HFFc6 (cell line): ENCODE measurements around the gene PHLDB2. TPM values are rescaled to one million over a fixed set of nuclear protein-coding genes. Genes with fewer than 3 reads are reported as not detected.

ENCODE experiments used
- DNase-seq: peaks from one replicate; pipeline ENCODE4 v3.0.0-alpha.2; 2018
- H3K27ac Mint-ChIP-seq: 2 replicates; pipeline ENCODE4 v1.8.0; 2020; ENCODE audit warnings: mild to moderate bottlenecking, mixed read lengths
- H3K27me3 Mint-ChIP-seq: 2 replicates; pipeline ENCODE4 v1.8.0; 2021; ENCODE audit warnings: mild to moderate bottlenecking, moderate library complexity, mixed read lengths; ENCODE audit not compliant: insufficient read depth
- H3K36me3 Mint-ChIP-seq: 2 replicates; pipeline ENCODE4 v1.8.0; 2021; ENCODE audit warnings: low read depth, mixed read lengths
- H3K4me1 Mint-ChIP-seq: 2 replicates; pipeline ENCODE4 v1.8.0; 2020; ENCODE audit warnings: low read depth, mixed read lengths
- H3K4me3 Mint-ChIP-seq: 2 replicates; pipeline ENCODE4 v1.8.0; 2020; ENCODE audit warnings: mild to moderate bottlenecking, moderate library complexity, mixed read lengths
- H3K9me3 Mint-ChIP-seq: 2 replicates; pipeline ENCODE4 v1.8.0; 2020; ENCODE audit warnings: mild to moderate bottlenecking, mixed read lengths
- total RNA-seq, 6 experiments: library from RNA; stranded (reverse); fragmentation: NEBNext Ultra II Directional; extraction: Animal tissue kit (Norgen Biotek cat#: 25700); gene quantifications; 2 replicates in 1 of 6; 3 replicates in 5 of 6; pipeline ENCODE4 v1.2.3, GENCODE V29; 2021
- TF ChIP-seq, protein P1 (sequence below): fragments of 200-600 bp; sonication (generic); IDR thresholded peaks from 2 replicates; pipeline ENCODE4 v1.5.0; 2021; ENCODE audit warnings: antibody characterized with exemption, mild to moderate bottlenecking

PHLDB2 gene
- total RNA-seq, 6 experiments from 2014 or later, result 35.4 to 55.9 (median 37.6) TPM

DNA sequence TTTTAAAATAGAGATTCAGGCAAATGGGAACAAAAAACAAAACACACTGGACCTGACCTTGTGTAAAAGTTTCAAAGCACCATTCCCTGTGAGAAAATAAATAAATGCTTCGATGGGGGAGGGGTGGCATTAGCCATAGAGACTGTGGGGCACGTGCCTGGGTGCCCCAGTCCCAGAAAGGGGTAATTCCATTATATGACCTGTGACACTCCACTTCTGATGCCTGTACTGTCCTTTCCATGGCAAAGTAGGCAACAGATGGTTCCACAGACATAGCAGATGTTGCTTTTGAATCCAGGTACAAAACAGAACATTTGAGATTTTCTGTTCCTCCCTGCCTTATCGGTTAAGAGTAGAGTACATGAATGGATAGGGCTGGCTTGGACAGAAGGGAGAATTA is 3.9 kb downstream of the PHLDB2 start:
- peak overlapping the region; percentile 18; the same call in 1 of the 2 replicates for H3K4me3 Mint-ChIP-seq
- H3K36me3 Mint-ChIP-seq, result peaks cover 10% of the 10 kb centered on the region; the same call in 1 of the 2 replicates
- no peaks in the 10 kb centered on the region for H3K9me3 Mint-ChIP-seq
- DNase-seq, result no peak
- TF ChIP-seq, protein P1, sequence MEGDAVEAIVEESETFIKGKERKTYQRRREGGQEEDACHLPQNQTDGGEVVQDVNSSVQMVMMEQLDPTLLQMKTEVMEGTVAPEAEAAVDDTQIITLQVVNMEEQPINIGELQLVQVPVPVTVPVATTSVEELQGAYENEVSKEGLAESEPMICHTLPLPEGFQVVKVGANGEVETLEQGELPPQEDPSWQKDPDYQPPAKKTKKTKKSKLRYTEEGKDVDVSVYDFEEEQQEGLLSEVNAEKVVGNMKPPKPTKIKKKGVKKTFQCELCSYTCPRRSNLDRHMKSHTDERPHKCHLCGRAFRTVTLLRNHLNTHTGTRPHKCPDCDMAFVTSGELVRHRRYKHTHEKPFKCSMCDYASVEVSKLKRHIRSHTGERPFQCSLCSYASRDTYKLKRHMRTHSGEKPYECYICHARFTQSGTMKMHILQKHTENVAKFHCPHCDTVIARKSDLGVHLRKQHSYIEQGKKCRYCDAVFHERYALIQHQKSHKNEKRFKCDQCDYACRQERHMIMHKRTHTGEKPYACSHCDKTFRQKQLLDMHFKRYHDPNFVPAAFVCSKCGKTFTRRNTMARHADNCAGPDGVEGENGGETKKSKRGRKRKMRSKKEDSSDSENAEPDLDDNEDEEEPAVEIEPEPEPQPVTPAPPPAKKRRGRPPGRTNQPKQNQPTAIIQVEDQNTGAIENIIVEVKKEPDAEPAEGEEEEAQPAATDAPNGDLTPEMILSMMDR, result no peak
- H3K27me3 Mint-ChIP-seq, result peaks cover 2% of the 10 kb centered on the region
- peaks cover 74% of the 10 kb centered on the region for H3K4me1 Mint-ChIP-seq
- H3K27ac Mint-ChIP-seq, result peak overlapping the region; percentile 90

DNA sequence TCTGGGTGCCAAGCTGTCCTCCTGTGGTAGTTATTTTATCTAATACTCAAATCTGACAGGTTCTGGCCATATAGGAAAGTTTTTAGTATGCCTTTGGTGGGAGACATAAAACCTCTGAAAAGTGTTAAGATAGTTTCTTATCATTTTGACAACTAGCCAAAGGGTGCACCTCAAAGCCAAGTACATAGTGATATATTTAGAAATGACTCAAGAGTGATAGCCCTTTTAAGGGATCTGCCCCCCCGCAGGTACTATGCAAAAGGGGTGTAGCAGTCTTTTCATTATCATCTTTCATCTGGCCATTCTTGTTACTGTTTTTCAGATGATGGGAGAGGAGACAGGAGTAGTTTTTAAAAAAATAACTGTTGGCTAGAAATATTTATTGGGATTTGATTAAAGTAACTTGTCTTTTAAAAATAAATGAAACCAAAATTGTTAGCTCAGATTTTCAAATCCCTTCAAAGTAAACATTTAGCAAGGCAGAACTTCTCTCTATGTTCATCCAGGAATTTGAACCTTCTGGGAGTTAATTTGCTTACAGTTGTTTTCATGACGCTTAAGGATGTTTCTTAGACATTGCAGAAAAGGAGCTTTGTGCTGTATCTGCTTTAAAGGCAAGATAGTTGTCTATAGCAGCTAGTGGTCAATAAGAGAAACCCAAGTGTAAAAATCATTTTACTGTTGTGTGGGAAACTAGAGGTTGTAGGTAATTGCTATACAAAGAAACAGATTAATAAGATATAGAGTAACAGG is 5.1 kb downstream of the PHLDB2 start:
- Mint-ChIP-seq H3K27me3 (peaks cover 2% of the 10 kb centered on the region), H3K9me3 (no peaks in the 10 kb centered on the region), H3K4me3 (peak overlapping the region; percentile 73), H3K27ac (peak overlapping the region; percentile 90), H3K36me3 (peaks cover 10% of the 10 kb centered on the region; the same call in 1 of the 2 replicates), H3K4me1 (peaks cover 78% of the 10 kb centered on the region)
- TF ChIP-seq, protein P1, result no peak
- DNase-seq, result no peak

DNA sequence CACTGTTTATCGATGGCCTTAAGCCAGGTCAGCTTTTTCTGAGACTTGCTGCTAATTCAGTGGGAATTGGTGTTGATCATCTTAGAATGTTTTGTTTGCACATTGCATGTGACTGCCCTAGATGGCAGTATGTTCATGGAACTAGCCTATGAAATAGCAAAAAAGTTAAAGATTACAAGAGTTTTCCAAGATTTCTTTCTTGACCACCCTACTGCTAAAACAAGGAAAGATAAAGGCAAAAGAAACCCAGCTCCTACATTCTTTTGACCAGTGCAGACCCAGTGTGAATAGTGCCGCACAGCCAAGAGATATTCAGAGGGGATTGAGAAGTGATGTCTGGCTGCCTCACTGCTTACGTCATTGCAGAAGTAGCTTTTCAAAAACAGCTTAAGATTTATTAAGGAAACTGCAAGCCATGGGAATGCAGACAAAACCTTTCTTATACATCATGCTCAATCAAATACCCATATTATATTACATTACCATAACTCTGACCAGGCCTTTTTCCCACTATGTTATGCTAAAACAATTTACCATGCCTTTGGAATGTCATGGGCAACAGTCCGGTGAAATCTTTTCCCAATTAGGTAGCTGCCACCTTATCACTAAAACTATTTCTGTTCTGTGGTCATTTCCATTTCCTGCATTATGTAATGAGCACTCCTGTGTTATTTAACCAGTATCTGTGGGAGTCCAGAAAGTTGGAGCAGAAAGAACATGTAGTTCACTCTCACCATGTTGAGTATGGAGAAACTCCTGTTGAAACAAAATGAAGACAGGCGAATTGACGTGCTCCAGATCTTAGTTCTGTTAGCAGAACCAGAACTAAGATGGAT is 6.0 kb downstream of the PHLDB2 start:
- Mint-ChIP-seq H3K9me3 (no peaks in the 10 kb centered on the region), H3K4me3 (peak overlapping the region; percentile 73), H3K27me3 (no peaks in the 10 kb centered on the region), H3K36me3 (peaks cover 10% of the 10 kb centered on the region; the same call in 1 of the 2 replicates), H3K4me1 (peaks cover 87% of the 10 kb centered on the region), H3K27ac (peak overlapping the region; percentile 90)
- DNase-seq, result peak; percentile 65
- TF ChIP-seq, protein P1, result peak; percentile 60

DNA sequence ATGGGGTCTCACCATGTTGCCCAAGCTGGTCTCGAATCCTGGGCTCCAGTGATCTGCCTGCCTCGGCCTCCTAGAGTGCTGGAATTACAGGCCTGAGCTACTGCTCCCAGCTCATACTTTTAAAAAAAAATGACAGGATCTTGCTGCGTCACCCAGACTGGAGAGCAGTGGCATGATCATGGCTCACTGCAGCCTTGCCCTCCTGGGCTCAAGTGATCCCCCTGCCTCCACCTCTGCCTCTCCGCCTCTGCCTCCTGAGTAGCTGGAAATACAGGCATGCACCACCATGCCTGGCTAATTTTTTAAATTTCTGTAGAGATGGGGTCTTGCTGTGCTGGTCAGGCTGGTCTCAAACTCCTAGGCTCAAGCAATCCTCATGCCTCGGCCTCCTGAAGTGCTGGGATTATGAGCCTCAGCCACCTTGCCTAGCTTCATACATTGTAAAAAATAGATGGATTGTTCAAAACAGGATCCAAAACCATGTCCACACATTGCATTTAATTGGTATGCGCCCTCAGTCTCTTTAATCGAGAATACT is 8.9 kb downstream of the PHLDB2 start:
- H3K9me3 Mint-ChIP-seq, result no peaks in the 10 kb centered on the region
- peaks cover 88% of the 10 kb centered on the region for H3K4me1 Mint-ChIP-seq
- peaks cover 6% of the 10 kb centered on the region; the same call in 1 of the 2 replicates for H3K36me3 Mint-ChIP-seq
- H3K27ac Mint-ChIP-seq, result peak overlapping the region; percentile 3; the same call in 1 of the 2 replicates
- DNase-seq, result no peak
- H3K27me3 Mint-ChIP-seq, result no peaks in the 10 kb centered on the region
- TF ChIP-seq, protein P1, result no peak
- no peak overlapping the region for H3K4me3 Mint-ChIP-seq

DNA sequence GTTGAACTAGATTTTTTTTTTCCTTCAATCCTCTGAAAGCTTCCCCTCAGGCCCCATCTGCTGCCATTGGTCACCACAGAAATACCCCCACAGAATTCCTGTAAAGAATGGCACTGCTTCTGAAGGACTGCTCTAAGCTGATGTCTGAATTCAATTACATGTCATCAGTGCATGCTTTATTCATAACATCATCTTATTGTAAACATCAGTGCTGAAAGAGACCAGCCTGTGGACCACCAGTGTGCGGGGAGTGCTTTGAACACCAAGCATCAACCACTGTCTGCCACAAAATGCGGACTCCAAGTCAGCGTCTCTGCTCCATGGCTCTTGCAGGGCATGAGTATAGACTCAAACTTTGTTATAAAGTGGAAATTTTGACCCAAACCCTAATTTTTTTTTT is 11.6 kb downstream of the PHLDB2 start:
- Mint-ChIP-seq H3K4me1 (peaks cover 81% of the 10 kb centered on the region), H3K36me3 (peaks cover 6% of the 10 kb centered on the region; the same call in 1 of the 2 replicates), H3K27ac (peak overlapping the region; percentile 36; the same call in 1 of the 2 replicates), H3K27me3 (no peaks in the 10 kb centered on the region), H3K4me3 (no peak overlapping the region), H3K9me3 (no peaks in the 10 kb centered on the region)
- no peak for DNase-seq
- TF ChIP-seq, protein P1, result no peak
